Left colon (tissue), 2 donors: ENCODE measurements around the gene GMDS. TPM values are rescaled to one million over a fixed set of nuclear protein-coding genes. Genes with fewer than 3 reads are reported as not detected.

Experiments used
- ATAC-seq: fragments of 200-7000 bp; cut with Tn5 transposase; one replicate; pipeline ENCODE4 v1.9.1; 2020; ENCODE audit warnings: mild to moderate bottlenecking, moderate library complexity
- DNase-seq, 2 donors: peaks; one replicate each; pipeline ENCODE4 v3.0.0-alpha.2; 2020
- intact Hi-C, 2 donors: fragments of 100-400 bp; cut with DNase I in 1 of 2; cut with micrococcal nuclease in 1 of 2; formaldehyde crosslinking; loops; one replicate each; pipeline versions ENCODE4 v1.11.2 to v1.14.0; 2022; cut with DNase I, micrococcal nuclease
- total RNA-seq, 2 donors: library from RNA; stranded (reverse); fragmentation: NEBNext Ultra II Directional; extraction: Animal tissue kit (Norgen Biotek cat#: 25700); gene quantifications; one replicate each; pipeline ENCODE4 v1.2.1, GENCODE V29; 2021
- donor health status: DM: no; HTN: no; CAD: no.
- donor health status: DM: yes; HTN: yes; CAD: no.

GMDS gene
- total RNA-seq, 2 donors from 2014 or later: 148 to 229 TPM

GRCh38 chr6:2244261-2245102 lies 923 bp downstream of the GMDS start:
- peak; percentile 37 for ATAC-seq
- peak in 1 of 2 donors; percentile 39 for DNase-seq
- intact Hi-C loops: no loop called here

GRCh38 chr6:2242311-2242710 lies 3.1 kb downstream of the GMDS start:
- intact Hi-C loops: no loop called here
- ATAC-seq (no peak), DNase-seq (no peak)

- ATAC-seq (no peak), DNase-seq (no peak)
- intact Hi-C loops: no loop called here
Measured at GRCh38 chr6:2240961-2241360, 4.4 kb downstream of the GMDS start.

GRCh38 chr6:2237001-2237400 lies 8.4 kb downstream of the GMDS start:
- DNase-seq: no peak
- ATAC-seq: no peak
- intact Hi-C loops: no loop called here

GRCh38 chr6:2235777-2236495 lies 9.5 kb downstream of the GMDS start:
- DNase-seq (no peak), ATAC-seq (peak; percentile 48)
- intact Hi-C loops: no loop called here

GRCh38 chr6:2232445-2232844 lies 13.0 kb downstream of the GMDS start:
- no peak for DNase-seq
- ATAC-seq: no peak
- intact Hi-C loops: no loop called here

- DNase-seq: no peak
- intact Hi-C loops: no loop called here
- ATAC-seq: peak; percentile 47
Measured at GRCh38 chr6:2231438-2231837, 14.0 kb downstream of the GMDS start.

GRCh38 chr6:2230659-2231277 lies 14.6 kb downstream of the GMDS start:
- no peak for ATAC-seq
- intact Hi-C loops: no loop called here
- DNase-seq: no peak

GRCh38 chr6:2229742-2230141 lies 15.7 kb downstream of the GMDS start:
- intact Hi-C loops: no loop called here
- no peak for DNase-seq
- ATAC-seq: no peak

GRCh38 chr6:2229039-2229438 lies 16.4 kb downstream of the GMDS start:
- DNase-seq: no peak
- intact Hi-C loops: no loop called here
- ATAC-seq: no peak

GRCh38 chr6:2228392-2228791 lies 17.0 kb downstream of the GMDS start:
- no peak for DNase-seq
- intact Hi-C loops: no loop called here
- ATAC-seq: no peak

- intact Hi-C loops: no loop called here
- ATAC-seq (no peak), DNase-seq (no peak)
Measured at GRCh38 chr6:2226775-2227174, 18.6 kb downstream of the GMDS start.

- ATAC-seq (peak; percentile 79), DNase-seq (peak; percentile 10 to 59)
- intact Hi-C loops: no loop called here
Measured at GRCh38 chr6:2225422-2226392, 19.7 kb downstream of the GMDS start.

GRCh38 chr6:2224847-2225382 lies 20.5 kb downstream of the GMDS start:
- ATAC-seq (no peak), DNase-seq (no peak)
- intact Hi-C loops: no loop called here

GRCh38 chr6:2222275-2222842 lies 23.0 kb downstream of the GMDS start:
- DNase-seq (no peak), ATAC-seq (no peak)
- intact Hi-C loops: no loop called here

GRCh38 chr6:2221726-2222274 lies 23.6 kb downstream of the GMDS start:
- no peak for ATAC-seq
- intact Hi-C loops: no loop called here
- no peak for DNase-seq

GRCh38 chr6:2220154-2220553 lies 25.3 kb downstream of the GMDS start:
- DNase-seq (no peak), ATAC-seq (no peak)
- intact Hi-C loops: no loop called here

- ATAC-seq: no peak
- intact Hi-C loops: no loop called here
- DNase-seq: no peak
Measured at GRCh38 chr6:2218866-2219265, 26.5 kb downstream of the GMDS start.
